Stimulated activated CD4-positive, alpha-beta T cell treated with anti-CD3 and anti-CD28 coated beads, Interleukin-1b, Interleukin-23, amount 100 ng/mL, for 4 hours (primary cell): Measurements from ENCODE around the gene SMURF2.

Source experiments
- DNase-seq, 2 donors: peaks; one replicate each; pipeline ENCODE4 v3.0.0-alpha.2; 2020; ENCODE audit warnings: low read depth in 2 of 2

Gene SMURF2

DNA sequence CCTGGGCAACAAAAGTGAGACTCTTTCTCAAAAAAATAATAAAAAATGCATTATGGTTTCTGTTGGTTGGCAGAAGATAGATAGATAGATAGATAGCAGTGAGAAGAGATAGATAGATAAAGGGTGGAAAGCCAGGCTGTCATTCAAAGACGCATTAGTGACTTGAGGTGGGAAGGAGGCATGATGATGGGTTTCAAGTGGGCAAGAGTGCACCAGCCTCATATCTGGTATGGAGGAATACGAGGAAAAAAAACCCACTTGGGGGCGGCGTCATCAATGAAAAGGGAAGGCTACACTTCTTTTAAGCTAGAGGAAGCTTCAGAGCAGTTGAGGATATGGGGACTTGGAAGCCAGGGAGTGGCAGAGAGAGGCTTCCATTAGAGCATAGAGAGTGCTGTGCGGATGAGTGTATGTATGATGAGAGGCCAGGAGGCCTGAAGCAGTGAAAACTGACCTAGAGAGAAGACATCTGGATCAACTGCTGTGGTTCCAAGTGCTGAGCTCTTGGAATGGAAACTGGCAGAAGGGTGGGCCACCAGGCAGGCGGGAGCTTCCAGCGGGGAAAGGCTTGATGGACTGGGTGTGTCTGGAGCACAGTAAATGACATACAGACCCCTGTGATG is 123.5 kb downstream of the SMURF2 start:
- DNase-seq: no peak

DNA sequence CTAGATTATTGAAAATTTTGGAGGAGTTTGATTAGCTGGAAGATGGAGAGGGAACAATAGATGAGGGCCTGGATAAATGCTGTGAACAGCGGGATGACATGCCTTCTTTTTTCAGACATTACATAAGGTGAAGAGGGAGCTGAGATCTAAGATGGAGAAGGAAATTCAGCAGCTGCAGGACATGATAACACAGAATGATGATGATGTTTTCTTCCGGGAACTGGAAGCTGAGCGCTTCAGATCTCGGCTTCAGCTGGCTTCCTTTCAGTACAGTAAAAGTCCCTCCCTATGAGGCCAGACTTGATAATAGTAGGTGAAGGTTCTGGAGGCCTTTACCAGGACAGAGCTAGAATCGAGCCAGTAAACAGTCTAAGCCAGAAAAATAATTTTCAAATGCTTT is 124.6 kb downstream of the SMURF2 start:
- no peak for DNase-seq

DNA sequence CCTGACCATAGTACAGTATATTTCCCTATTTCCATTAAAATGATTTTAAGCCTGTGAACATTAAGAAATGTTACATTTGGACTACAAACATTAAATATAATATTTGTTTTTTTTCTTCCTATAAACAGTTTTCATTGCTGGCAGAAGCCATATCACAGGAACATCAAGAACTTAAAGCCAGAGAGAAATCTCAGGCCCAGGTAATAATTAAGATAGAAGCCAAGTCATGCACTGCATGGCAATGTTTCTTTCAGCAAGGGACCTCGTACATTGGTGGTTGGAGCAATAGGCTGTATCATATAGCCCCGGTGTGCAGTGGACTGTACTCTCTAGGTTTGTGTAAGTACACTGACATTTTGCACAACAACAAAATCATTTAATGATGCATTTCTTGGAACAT is 125.2 kb downstream of the SMURF2 start:
- DNase-seq: no peak

DNA sequence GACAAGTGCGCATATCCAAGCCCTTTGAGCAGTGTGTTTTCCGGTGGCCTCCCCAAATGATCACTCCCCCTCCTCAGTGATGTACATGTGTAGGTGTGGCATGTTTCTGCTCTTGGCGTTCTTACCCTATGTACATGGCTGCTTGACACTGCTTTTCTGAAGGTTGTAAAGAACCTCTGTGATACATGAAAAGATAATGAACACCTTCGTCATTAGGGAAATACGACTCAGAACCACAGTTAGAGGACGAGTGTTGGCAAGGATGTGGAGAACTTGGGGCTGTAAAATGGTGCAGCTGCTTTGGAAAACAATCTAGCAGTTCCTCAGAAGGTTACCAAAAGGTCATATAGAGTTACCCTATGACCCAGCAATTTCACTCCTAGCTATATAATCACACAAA is 126.8 kb downstream of the SMURF2 start:
- DNase-seq: no peak

DNA sequence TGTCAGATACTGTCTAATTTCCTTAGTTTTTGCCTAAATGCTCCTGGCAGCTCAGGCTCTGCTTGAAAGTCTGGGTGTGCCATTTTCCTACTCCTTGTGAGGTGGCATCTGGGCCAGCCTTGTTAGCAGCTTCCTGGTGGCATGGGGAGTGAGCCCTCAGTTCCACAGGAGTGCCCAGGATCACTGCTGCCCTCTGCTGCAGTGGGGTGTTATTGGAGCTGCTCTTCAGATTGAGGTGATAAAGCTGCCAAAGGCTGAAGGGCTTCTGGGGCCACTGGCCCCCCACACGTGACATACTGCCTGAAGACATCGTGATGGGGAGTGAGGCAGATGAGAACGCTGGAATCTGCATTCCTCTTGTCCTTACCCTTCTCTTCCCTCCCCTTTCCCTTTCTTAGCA is 127.9 kb downstream of the SMURF2 start:
- DNase-seq: no peak

DNA sequence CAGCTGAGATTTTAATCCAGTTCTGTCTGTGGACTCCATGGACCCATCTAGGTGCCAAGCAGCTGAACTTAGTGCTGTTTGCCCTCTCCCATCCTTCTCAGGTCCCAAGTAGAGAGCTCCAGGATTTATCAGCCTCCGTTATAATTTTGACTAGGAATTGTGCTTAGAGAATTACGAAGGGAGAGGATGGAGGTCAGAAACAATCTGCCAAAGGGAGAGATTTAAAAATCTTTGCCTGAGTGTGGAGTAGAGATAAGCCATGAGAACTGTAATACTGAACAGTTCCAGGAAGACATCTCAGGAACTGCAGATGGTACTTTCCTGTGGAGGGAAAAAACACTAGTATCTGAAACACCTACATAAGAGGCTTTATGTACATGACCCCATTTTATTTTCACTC is 128.3 kb downstream of the SMURF2 start:
- no peak for DNase-seq

DNA sequence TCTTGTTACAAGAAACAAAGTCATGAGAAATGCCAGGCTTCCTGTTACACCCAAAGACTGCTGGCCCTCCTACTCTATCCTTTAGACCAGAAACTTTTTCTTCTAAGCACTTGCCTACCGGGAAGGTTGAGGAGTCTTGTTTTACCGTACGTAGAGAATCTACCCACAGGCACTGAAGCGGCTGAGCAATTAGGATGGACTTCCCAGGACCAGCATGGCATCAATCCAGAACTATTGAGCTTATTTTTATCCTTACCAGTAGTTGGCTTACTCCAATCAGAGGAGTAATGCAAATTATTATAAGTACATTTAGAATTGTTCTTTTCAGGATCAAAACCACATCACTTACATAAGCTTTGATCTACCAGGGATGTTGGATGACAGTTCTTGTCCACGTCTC is 129.7 kb downstream of the SMURF2 start:
- DNase-seq: no peak

DNA sequence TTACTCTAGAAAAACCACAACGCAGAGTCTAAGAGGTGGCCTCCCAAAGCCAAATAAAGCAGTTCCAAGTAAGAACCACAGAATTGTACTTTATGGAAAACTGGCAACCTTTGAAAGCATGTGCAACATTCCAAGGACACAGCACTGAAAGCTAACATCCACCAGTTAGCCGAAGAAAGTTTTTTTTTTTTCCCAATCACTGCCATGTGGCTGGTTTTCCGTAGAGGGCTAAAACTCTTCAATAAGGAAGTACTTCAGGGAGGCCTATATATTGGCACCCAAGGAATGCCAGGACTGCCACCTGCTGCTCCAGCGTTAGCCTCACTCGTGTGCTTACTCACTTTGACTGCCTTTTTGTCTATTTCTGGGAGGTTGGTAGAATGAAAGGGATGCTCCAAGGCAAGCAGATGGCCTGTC is 130.1 kb downstream of the SMURF2 start:
- no peak for DNase-seq

DNA sequence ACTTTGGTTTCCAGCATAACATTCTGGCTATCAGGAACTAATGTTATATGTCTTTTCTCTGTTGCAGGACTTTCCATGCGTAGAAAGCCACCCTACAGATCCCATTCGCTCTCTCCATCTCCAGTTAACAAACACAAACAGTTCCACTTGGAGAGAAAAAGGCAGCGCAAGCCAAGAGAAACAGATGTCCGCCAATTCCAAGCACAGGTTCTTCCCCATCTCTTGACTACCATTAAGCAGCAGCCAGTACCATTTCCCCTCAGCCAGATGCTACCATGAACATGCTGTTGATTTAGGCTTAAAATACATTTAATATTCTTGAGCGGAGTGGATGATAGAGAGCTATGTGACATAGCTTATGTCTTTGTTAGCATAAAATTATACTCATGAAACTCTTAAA is 132.9 kb downstream of the SMURF2 start:
- no peak for DNase-seq

DNA sequence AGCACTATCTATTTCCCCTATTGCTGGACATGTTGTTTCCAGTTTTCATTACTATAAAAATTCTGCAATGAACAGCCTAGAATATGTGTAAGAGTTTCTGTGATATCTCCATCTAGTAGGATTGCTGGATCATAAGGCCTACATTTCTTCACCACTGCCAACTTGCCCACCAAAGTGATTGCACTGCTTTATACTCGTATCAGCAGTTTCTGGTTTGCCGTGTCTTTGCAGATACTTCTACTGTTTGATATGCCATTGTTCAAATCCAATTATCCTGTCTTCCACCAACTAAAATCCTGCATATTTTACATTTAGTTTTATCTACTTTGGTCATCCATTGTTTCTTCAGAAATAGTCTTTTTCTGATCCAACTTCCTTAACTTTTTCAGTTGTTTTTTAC is 134.2 kb downstream of the SMURF2 start:
- DNase-seq: no peak

DNA sequence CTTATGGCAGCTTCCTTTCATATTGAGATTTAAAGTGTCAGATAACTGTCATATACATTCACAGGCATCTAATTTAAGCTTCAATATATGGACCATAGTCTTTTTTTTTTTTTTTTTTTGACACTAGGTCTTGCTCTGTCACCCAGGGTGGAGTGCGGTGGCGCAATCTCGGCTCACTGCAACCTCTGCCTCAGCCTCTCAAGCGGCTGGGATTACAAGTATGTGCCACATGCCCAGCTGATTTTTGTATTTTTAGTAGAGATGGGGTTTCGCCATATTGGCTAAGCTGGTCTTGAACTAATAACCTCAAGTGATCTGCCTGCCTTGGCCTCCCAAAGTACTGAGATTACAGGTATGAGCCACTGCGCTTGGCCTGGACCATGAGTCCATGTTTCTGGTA is 141.7 kb downstream of the SMURF2 start:
- no peak for DNase-seq

DNA sequence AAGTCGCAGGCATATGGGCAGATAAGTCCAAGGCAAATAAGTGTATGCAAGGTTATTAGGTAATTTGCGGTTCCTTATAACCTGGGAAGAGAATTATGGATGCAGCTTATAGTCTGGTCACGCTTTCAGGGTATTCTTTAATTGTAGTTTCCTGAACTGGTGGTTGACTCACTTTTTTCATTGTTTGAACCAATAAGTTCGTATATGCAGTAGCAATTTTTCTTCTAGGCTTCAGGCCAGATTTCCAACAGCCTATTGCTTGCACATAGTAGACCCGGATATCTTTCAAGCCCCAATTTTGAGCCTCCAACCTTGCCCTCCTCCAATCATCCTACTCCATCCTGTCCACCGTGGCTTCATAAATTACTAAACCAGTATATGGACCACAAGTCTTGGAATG is 142.5 kb downstream of the SMURF2 start:
- no peak for DNase-seq

DNA sequence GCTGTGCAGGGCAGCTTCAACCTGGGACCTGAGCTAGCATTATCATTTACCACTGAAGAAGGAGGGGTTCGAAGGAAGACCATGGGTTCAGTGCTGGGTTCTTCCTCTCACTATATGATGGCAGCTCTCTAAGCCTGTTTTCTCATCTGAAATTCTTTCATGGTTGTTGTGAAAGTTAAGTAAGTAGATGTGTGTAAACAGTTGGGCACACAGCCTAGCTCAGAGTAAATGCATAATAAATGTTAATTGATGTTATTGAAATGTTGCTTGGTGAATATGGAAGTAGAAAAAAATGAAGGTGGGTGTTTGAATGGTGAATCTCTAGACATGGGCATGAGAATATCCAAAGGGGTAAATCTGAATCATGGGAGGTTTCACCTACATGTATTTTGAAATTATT is 146.3 kb downstream of the SMURF2 start:
- DNase-seq: no peak

DNA sequence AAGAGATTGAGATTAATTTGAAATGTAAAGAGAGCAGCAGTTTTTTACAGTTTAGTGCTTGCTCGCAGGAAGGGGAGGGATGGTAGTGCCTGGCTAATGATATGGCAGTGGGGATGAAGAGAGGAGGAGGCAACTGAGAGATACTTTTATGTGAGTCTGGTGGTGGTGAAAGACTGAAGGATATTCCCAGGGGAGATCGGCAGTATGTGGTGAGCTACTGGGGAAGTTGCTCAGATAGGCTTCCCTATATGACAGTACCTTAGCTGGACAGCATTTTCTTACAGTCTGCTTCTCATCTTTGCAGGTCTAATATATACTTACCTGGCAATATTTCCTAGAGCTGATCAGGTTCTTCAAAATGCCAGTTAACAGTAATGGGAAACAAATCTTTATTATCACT is 146.7 kb downstream of the SMURF2 start:
- no peak for DNase-seq

DNA sequence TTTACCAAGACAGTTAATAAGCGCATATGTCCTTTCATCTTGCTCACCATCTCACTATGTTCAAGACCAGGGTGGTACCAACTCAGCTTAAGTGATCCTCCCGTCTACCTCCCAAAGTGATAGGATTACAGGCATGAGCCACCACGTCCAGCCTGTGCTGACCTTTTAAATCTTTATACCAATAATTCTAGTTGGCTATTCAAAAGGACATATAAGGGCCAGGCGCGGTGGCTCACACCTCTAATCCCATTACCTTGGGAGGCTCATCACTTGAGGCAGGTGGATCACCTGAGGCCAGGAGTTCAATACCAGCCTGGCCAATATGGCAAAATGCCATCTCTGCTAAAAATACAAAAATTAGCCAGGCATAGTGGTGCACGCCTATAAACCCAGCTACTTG is 152.9 kb downstream of the SMURF2 start:
- DNase-seq: no peak

DNA sequence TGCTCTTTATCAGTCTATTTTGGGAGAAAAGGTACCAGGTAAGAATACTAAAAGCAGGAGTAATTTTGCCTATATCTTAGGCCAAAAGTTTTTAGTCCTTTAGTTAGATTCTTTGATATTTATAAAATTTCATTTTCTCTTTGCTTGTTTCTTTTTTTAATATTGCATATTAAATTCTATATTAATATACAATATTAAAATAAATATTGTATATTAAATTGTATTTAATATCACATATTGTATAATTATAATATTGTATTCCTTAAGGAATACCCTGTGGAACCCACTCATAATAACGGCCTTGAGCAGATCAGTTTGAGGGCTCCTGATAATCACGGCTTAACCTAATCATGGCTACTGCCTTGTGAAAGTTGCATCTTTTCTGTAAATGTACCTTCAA is 153.4 kb downstream of the SMURF2 start:
- DNase-seq: no peak

DNA sequence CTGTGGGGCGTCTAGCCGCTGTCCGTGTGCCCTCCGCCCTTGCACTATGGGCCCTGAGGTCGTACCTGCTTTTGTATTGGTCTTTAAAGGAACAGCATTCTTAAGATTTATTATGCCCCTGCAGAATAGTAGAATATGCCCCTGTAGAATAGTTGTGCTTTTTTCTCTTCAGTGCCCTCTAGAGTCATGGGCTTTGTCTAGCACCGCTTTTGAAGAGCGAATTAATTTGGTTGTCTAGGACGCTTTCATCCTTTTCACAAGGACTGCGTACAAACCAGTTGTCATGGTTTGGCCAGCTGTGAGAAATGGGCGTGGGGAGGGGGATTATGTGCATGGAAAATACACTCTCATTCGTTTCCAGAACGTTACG is 154.7 kb downstream of the SMURF2 start:
- peak in 1 of 2 donors; percentile 18 for DNase-seq

DNA sequence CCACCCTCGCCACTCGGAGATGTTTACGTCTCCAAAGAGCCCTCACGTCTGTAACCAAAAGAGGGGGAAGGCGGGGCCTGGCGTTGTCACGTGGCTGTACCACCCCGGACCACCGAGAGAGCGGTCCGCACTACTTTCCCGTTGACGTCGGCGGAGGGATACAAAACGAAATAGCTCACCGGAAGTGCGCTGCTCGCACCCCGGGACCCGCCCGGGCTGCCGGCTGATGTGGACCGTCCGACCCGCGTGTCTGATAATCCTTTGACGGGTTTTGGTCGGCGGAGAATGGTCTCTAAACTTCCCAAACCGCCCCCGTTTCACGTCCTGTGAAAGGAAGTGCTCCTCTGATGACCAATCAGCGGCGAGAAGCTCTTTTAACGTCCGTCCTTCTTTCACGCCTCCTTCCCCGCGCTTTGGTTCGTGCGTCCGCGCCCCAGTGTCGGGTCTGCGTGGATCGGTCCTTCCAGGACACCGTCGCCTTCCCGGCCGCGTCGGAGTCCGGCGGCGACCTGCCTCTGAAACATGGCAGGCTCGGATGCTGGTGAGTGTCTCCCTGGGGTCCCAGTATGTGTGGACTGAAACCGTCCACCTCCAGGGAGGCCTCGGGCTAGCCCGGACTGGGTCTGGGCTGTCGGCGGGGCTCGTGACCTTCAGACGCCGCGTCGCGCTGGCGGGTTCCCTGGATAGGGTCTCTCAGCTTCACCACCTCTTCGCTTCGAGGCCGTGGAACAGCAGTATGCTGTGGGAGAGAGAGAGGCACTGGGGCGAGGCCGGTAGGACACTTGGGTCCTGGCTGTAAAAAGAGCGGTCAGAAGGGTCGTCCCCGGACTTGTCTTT is 155.3 kb downstream of the SMURF2 start, which contains the start of gene CEP95:
Gene CEP95, plus strand, starts transcription at position 402 of the 837 bp plus-strand sequence. Its CDS starts 121 bp downstream, at position 523.
- peak; percentile 87 to 91 for DNase-seq

DNA sequence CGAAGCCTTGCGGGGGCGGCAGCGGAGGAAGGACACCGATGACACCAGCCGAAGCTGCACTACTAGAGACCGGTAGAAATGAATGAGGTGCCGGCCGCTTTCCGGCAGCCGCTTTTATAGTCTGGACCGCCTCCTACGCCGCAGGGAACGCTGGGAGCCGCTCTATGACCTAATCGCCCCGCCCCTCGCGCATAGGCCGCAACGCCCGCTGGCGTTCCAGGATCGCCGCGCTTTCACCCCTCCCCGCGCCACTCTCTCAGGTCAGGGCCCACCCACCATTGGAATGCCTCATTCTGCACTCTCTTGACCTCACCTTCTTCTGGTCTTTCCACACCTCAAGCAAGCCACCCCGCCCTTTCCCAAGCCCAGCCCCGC is 155.9 kb downstream of the SMURF2 start, which contains the start of gene DDX5:
Gene DDX5, minus strand, starts transcription at position 89 of the 375 bp plus-strand sequence. CDS start 170 bp downstream, outside the sequence.
- DNase-seq: peak; percentile 96 to 98

DNA sequence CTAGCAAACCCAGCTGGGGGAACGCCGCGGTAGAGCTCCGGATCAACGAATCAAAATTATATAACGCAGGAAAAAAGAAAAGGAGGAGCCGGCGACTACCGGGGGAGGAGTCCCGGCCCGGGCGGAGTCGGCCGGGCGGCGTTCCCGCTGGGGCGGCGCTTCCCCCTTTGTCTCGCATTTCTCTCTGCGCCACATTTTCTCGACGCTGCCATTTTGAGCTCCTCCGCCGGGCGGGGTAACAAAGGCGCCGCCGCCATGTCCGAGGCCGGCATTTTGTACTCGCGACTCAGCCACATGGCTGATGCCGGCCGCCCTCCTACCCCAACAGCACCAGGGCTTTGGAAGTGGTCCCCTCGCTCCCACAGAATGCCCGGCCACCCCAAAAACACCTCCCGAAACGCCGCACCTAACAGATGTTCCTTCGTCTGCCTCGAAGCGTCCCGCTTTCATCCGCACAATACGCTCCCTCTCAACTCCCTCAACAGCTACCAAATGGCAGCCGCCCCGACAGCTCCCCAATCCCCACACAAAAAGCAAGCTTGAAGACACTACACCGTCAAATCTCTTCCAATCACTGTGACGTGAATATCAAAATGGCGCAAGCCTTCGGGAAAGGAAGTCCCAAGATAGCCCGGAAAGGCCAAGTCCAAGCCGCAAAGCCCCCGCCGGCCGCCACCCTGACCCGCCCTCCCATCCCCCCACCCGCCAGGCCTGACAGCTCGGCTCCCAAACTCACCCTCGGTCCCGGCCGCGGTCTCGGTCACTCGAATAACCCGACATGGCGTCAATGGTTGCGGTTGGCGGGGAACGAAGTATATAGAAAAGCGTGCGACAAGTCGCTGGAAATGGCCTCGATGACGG is 156.5 kb downstream of the SMURF2 start:
- peak; percentile 73 to 75 for DNase-seq

DNA sequence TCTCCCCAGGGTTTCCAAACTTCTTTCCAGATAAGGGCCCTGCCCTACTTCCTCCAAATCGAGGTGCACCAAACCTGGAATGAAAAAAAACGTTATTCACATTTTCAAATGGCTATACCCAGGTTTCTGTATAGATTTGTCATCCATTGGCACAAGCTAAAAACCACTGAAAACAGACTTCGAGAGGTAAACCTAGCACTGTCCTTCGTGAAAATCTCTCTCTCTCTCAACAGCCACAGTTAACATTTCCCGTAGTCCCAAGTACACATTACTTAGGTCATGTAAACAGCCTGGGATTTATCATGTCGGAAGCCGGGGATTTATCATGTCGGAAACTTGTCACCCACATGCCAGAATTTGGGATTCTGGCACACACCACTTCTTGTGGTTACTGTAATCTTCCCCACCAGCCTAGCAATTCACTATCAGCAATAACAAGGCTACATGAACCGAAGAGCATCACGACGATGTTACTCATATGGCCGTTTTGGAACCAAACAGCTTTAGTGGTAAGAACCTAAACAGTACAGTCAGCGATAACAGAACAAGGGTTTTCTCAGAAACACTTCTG is 157.3 kb downstream of the SMURF2 start:
- DNase-seq: no peak
